ENCODE measurements around the gene ABCD1. TPM values are rescaled to one million over a fixed set of nuclear protein-coding genes. Genes with fewer than 3 reads are reported as not detected.
"Not testable (repeated sequence)": the region's sequence is repeated elsewhere in the genome, so short reads cannot be mapped to it uniquely, and the experiment has no call there.

ABCD1 gene
- total RNA-seq, 1 donor from 2014 or later: 7.7 TPM

DNA sequence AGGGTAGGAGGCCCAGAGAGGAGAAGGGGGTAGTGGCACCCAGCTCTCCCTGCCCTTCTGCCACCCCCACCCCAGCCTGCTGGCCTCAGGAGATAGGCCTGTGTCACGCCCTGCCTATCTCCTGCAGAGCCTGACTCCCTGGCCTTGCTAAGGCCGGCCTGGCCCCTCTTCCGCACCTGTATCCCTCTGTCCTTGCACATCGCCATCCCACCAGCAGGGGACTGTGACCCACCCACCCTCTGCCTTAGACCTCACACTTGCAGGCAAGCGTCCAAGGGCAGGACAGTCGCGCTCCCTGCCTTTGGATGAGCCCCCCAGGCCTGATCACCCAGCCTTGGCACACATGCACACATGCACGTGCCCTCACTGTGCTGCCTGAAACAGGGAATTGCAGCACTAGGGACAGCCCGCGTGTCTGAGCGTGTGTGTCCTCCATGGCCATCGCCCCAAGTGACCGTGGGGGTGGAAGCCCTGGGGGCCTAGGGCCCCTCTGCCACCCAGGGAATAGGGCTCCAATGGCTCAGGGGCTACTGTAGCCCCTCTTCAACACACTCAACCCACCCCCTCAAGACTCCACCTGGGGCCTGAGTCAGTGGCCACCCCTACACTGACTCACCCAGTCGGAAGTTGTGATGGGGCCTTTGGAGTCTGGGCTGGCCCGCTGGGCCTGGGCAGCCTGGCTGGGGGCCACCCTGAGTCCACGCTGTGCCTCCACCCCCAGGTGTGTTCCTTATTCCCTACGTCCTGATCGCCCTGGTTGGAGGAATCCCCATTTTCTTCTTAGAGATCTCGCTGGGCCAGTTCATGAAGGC lies 34.8 kb upstream of the ABCD1 start:
- Mint-ChIP-seq H3K36me3 (ENCODE audit: low read depth) (no peaks in the 10 kb centered on the region), H3K27ac (no peak overlapping the region), H3K4me3 (no peak overlapping the region), H3K27me3 (peaks cover 11% of the 10 kb centered on the region), H3K4me1 (no peaks in the 10 kb centered on the region), H3K9me3 (no peaks in the 10 kb centered on the region)
- no peak for DNase-seq
- intact Hi-C loops (cut with micrococcal nuclease): loop anchor here (5.0 kb wide), 1 partner anchor 32 kb away; the partner anchor contains the start of genes ABCD1 and BCAP31

DNA sequence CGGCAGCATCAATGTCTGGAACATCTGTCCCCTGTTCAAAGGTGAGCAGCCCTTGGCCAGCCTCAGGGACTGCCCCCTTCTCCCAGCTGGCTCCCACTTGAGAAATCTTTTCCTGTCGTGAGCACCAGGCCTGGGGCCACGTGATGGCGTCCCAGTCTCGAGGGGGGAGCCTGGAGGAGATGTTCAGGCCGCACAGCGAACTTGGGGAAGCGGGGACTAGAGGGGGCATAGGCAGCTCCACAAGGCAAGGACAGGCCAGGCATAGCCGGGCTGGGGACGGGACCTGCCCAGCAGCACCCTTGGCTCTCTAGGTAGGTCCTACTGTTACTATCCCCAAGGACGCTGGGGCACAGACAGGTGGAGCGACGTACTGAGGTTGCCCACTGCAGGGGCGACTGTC lies 34.2 kb upstream of the ABCD1 start:
- Mint-ChIP-seq H3K36me3 (ENCODE audit: low read depth) (no peaks in the 10 kb centered on the region), H3K9me3 (no peaks in the 10 kb centered on the region), H3K4me3 (no peak overlapping the region), H3K27ac (no peak overlapping the region), H3K27me3 (peaks cover 11% of the 10 kb centered on the region), H3K4me1 (no peaks in the 10 kb centered on the region)
- no peak for DNase-seq
- intact Hi-C loops (cut with micrococcal nuclease): no loop called here

DNA sequence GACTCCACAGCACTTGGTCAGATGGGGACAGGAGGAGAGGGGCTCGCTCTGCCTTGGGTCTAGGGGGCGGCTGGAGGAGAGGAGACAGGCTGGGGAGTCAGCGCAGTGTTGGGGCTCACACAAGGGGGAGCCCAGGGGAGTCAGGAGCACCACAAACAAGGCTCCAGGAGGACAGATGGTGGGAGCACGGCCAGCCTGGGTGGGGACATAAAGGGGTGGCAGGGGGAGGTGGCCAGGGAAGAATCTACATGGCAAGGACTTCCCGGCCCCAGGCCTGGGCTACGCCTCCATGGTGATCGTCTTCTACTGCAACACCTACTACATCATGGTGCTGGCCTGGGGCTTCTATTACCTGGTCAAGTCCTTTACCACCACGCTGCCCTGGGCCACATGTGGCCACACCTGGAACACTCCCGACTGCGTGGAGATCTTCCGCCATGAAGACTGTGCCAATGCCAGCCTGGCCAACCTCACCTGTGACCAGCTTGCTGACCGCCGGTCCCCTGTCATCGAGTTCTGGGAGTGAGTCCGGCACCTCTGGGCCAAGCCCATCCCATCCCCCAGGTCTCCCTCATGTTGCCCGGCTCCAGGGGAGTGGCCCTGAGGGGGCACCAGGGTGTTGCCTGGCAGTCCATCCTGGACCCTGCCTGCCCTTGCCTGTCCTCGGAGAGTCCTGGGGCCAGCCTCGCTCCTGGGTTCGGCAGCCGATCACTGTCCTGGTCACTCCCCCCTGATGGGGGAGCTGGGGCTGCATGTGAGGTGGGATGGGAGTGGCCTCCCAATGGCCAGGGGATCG lies 33.4 kb upstream of the ABCD1 start:
- H3K4me1 Mint-ChIP-seq; intact Hi-C loops (cut with micrococcal nuclease); H3K9me3 Mint-ChIP-seq: not testable (repeated sequence)

DNA sequence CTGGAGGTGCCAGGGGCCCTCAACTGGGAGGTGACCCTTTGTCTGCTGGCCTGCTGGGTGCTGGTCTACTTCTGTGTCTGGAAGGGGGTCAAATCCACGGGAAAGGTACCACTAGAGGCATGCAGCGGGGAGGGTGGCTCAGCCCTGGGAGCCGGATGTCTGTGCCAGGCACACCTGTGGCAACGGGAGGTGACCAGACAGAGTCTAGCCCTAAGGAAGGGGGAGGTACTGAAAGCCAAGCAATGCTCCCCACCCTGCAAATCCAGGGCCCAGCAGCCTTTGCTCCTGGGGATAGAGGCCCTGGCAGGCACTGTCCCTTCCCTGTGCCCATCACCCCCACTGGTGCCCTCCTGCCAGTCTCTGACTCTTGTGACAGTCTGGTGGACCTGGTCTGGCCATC lies 32.7 kb upstream of the ABCD1 start:
- H3K36me3 Mint-ChIP-seq (ENCODE audit: low read depth): no peaks in the 10 kb centered on the region
- H3K4me3 Mint-ChIP-seq: no peak overlapping the region
- intact Hi-C loops (cut with micrococcal nuclease): no loop called here
- peaks cover 4% of the 10 kb centered on the region for H3K27me3 Mint-ChIP-seq
- no peak overlapping the region for H3K27ac Mint-ChIP-seq
- no peaks in the 10 kb centered on the region for H3K4me1 Mint-ChIP-seq
- no peak for DNase-seq
- no peaks in the 10 kb centered on the region for H3K9me3 Mint-ChIP-seq

More for the DNA sequence above, 33.4 kb upstream of the ABCD1 start:
- DNase-seq; H3K27ac Mint-ChIP-seq; H3K4me3 Mint-ChIP-seq; H3K36me3 Mint-ChIP-seq (ENCODE audit: low read depth); H3K27me3 Mint-ChIP-seq: not testable (repeated sequence)

DNA sequence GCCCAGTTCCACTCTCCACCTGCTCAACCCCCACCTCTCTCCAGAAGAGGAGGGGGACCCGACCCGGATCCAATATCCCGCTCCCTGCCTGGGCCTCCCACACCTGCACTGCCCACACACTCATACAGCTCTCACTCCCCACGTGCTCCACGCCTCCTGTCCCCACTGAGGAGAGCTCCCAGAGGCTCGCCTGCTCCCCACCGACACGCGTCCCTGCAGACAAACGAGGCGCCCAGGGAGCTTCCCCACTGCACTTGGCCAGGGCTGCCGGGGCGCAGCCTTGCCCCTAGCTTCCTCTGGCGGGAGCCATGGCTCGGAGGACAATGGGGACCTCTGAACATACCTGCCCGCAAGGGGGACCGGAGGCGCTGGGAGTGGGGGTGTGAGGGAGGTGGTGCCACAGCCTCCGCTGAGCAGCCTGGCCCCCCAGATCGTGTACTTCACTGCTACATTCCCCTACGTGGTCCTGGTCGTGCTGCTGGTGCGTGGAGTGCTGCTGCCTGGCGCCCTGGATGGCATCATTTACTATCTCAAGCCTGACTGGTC lies 32.0 kb upstream of the ABCD1 start:
- Mint-ChIP-seq H3K27ac (no peak overlapping the region), H3K36me3 (ENCODE audit: low read depth) (peaks cover 4% of the 10 kb centered on the region), H3K27me3 (peaks cover 4% of the 10 kb centered on the region), H3K4me3 (no peak overlapping the region), H3K4me1 (no peaks in the 10 kb centered on the region), H3K9me3 (no peaks in the 10 kb centered on the region)
- intact Hi-C loops (cut with micrococcal nuclease): no loop called here
- DNase-seq: no peak

DNA sequence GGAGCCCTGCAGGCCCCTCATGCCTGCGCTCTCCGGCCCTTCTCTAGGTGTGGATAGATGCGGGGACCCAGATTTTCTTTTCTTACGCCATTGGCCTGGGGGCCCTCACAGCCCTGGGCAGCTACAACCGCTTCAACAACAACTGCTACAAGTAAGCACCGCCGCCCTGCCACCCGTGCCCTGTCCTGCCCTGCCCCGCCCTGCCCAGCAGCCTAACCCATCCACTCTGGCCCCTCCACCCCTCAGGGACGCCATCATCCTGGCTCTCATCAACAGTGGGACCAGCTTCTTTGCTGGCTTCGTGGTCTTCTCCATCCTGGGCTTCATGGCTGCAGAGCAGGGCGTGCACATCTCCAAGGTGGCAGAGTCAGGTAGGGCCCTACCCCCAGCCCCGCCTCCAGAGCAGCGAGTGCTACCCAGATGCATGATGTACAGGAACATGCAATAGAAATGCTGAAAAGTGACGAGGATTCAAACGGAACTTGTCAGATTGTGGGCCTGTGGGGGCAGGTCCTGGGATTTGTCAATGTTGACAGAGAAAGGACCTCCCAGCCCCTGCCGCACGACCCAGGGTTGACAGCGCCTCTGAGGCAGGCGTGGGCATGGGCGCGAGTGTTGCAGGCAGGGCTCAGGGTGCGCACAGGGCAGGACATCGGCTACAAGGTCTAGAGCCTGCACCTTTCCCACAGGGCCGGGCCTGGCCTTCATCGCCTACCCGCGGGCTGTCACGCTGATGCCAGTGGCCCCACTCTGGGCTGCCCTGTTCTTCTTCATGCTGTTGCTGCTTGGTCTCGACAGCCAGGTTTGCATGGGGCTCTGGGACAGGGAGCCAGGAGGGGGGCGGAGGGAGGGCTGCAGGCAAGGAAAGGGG lies 31.2 kb upstream of the ABCD1 start:
- peaks cover 5% of the 10 kb centered on the region for H3K36me3 Mint-ChIP-seq (ENCODE audit: low read depth)
- no peaks in the 10 kb centered on the region for H3K4me1 Mint-ChIP-seq

DNA sequence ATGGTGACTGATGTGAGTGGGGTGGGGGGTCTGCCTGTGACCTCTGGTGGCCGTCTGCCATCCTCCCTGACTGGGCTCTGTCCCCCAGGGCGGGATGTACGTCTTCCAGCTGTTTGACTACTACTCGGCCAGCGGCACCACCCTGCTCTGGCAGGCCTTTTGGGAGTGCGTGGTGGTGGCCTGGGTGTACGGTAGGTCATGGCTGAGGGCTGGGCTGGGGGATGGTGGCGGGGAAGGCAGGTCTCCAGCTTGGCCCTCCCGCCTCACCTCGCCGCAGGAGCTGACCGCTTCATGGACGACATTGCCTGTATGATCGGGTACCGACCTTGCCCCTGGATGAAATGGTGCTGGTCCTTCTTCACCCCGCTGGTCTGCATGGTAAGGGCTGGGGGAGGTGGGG lies 30.4 kb upstream of the ABCD1 start:
- DNase-seq; H3K9me3 Mint-ChIP-seq; H3K36me3 Mint-ChIP-seq (ENCODE audit: low read depth); intact Hi-C loops (cut with micrococcal nuclease); H3K27ac Mint-ChIP-seq; H3K27me3 Mint-ChIP-seq; H3K4me3 Mint-ChIP-seq; H3K4me1 Mint-ChIP-seq: not testable (repeated sequence)

More for the DNA sequence above, 31.2 kb upstream of the ABCD1 start:
- no peaks in the 10 kb centered on the region for H3K9me3 Mint-ChIP-seq
- intact Hi-C loops (cut with micrococcal nuclease): no loop called here
- no peak overlapping the region for H3K27ac Mint-ChIP-seq
- no peak overlapping the region for H3K4me3 Mint-ChIP-seq
- H3K27me3 Mint-ChIP-seq: peaks cover 4% of the 10 kb centered on the region
- no peak for DNase-seq

DNA sequence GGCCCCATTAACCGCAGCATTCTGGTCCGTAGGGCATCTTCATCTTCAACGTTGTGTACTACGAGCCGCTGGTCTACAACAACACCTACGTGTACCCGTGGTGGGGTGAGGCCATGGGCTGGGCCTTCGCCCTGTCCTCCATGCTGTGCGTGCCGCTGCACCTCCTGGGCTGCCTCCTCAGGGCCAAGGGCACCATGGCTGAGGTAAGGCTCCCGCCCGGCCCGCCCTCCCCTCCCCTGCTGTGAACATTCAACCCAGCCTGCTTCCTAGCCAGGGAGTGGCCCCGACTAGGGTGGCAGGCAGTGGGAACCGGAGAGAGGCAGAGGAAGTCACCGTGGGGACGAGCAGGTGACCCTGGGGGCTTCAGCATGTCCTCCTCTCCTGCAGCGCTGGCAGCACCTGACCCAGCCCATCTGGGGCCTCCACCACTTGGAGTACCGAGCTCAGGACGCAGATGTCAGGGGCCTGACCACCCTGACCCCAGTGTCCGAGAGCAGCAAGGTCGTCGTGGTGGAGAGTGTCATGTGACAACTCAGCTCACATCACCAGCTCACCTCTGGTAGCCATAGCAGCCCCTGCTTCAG lies 29.9 kb upstream of the ABCD1 start:
- no peak overlapping the region for H3K27ac Mint-ChIP-seq
- intact Hi-C loops (cut with micrococcal nuclease): no loop called here

DNA sequence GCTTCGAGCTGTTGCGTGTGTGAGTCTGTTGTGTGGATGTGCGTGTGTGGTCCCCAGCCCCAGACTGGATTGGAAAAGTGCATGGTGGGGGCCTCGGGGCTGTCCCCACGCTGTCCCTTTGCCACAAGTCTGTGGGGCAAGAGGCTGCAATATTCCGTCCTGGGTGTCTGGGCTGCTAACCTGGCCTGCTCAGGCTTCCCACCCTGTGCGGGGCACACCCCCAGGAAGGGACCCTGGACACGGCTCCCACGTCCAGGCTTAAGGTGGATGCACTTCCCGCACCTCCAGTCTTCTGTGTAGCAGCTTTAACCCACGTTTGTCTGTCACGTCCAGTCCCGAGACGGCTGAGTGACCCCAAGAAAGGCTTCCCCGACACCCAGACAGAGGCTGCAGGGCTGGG lies 28.6 kb upstream of the ABCD1 start:
- no peak for DNase-seq
- no peaks in the 10 kb centered on the region for H3K9me3 Mint-ChIP-seq
- H3K4me3 Mint-ChIP-seq: no peak overlapping the region
- no peaks in the 10 kb centered on the region for H3K4me1 Mint-ChIP-seq
- H3K27me3 Mint-ChIP-seq: no peaks in the 10 kb centered on the region
- H3K36me3 Mint-ChIP-seq (ENCODE audit: low read depth): peaks cover 7% of the 10 kb centered on the region
- no peak overlapping the region for H3K27ac Mint-ChIP-seq
- intact Hi-C loops (cut with micrococcal nuclease): no loop called here

More for the DNA sequence above, 29.9 kb upstream of the ABCD1 start:
- H3K27me3 Mint-ChIP-seq: peaks cover 3% of the 10 kb centered on the region
- H3K9me3 Mint-ChIP-seq: no peaks in the 10 kb centered on the region
- H3K4me1 Mint-ChIP-seq: no peaks in the 10 kb centered on the region
- DNase-seq: no peak
- H3K36me3 Mint-ChIP-seq (ENCODE audit: low read depth): peaks cover 5% of the 10 kb centered on the region
- no peak overlapping the region for H3K4me3 Mint-ChIP-seq

DNA sequence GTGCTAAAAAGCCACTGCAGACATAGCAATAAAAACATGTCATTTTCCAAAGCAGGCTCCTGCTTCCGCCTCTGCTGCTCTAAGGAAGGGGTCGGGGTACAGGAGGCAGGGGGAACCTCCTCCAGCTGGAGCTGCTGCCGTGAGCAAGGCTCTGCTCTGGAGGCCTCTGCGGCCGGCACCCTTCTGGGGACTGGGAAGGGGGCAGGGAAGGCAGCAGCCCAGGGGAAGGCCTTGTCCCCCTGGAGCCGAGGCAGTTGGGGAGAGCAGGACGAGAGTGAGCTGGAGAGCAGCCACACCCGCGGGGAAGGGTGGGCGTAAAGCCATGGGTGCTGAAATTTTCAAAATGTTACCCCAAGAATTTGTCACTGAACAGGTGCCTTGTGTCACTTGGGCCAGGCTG lies 28.1 kb upstream of the ABCD1 start:
- H3K4me1 Mint-ChIP-seq; H3K36me3 Mint-ChIP-seq (ENCODE audit: low read depth): not testable (repeated sequence)

DNA sequence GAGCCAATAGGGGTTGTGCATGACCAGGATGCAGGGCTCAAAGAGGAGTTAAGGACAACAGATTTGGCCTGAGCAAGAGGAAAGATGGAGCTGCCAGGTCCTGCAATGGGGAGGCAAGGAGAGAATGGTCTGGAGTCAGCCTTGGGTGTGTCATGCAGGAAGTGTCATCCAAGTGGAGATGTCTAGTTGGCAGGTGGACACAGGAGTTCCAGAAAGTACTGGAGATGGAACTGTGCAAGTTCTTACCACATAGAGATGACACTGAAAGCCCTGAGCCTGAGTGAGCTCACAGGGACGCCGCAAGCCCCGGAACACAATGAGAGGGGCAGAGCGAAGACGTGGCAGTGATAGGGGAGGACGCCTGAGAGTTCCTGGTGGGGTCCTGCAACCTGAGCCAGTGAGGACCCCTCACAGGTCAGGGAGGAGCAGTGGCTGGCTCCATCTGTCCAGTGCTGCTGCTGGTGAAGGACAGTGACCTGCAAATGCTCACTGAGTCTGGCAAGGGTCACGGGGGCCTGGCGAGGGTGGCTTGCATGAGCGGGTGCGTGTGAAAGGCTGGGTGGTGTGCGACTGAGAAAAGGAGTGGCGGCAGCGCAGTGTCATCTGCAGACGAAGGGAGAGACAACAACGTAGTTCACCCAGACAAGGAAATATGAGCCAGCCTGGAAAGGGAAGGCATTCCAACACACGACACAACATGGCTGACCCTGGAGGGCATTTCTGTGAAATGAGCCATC lies 27.5 kb upstream of the ABCD1 start:
- intact Hi-C loops (cut with micrococcal nuclease); H3K9me3 Mint-ChIP-seq; H3K27ac Mint-ChIP-seq: not testable (repeated sequence)

More for the DNA sequence above, 28.1 kb upstream of the ABCD1 start:
- H3K9me3 Mint-ChIP-seq; H3K27me3 Mint-ChIP-seq; H3K4me3 Mint-ChIP-seq; H3K27ac Mint-ChIP-seq; DNase-seq; intact Hi-C loops (cut with micrococcal nuclease): not testable (repeated sequence)

DNA sequence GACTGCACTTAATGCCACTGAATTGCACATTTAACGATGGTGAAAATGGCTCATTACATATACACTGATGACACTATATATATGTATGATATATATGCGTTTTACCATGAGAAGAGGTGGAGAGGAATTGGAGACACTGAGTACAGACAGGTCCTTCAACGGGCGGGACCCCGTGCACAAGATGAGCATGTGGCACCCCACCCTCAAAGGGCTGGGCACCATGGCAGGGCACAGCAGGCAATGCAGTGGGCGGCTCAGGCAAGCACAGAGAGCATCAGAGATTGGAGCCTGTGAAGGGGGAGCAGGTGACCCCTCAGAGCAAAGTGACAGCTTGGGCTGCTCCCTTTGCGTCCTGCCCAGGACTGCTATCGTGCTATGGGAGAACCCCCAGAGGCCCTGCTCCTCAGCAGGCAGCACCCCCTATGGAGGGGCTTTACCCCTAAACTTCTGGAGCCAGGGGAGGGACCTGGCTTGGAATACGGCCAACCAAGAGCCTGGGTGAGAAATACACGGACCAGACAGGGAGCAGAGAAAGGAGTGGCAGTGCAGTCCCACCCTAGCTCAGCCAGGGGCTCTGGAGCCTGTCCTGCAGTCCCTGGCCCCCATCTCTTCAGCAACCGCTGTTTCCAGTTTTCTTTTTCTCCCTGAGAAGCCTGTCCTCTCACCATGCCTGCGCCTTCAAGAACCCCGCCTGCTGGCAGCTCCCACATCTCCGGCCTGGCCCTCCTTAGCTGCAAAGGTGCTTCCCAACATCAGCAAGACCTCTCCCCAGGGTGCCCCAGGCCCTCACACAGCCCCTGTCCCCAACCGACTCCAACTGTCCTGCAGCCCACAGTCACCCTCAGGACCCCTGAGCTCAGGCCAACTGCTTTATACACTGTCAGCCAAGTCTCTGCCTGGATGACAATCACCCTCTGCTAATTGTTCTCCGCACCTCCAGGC lies 26.5 kb upstream of the ABCD1 start:
- H3K27me3 Mint-ChIP-seq: no peaks in the 10 kb centered on the region
- DNase-seq: no peak
- no peak overlapping the region for H3K4me3 Mint-ChIP-seq
- H3K36me3 Mint-ChIP-seq (ENCODE audit: low read depth): peaks cover 7% of the 10 kb centered on the region
- no peaks in the 10 kb centered on the region for H3K4me1 Mint-ChIP-seq
- H3K9me3 Mint-ChIP-seq: no peaks in the 10 kb centered on the region
- H3K27ac Mint-ChIP-seq: no peak overlapping the region
- intact Hi-C loops (cut with micrococcal nuclease): no loop called here

More for the DNA sequence above, 27.5 kb upstream of the ABCD1 start:
- not testable (repeated sequence) for DNase-seq; H3K4me1 Mint-ChIP-seq; H3K36me3 Mint-ChIP-seq (ENCODE audit: low read depth); H3K4me3 Mint-ChIP-seq; H3K27me3 Mint-ChIP-seq

Data from activated CD4-positive, alpha-beta T cell treated with anti-CD3 and anti-CD28 coated beads, Interleukin-2, amount 10 ng/mL, durations not matched to agents 24 days and 14 days (primary cell).